GM19395 (cell line): ENCODE measurements around the gene YJEFN3.

Experiments
- ATAC-seq: cut with Tn5 transposase; IDR thresholded peaks from one replicate; pipeline ENCODE4 v1.9.1; 2021; ENCODE audit warnings: mild to moderate bottlenecking, moderate library complexity; ENCODE audit not compliant: unreplicated experiment

Gene YJEFN3

DNA sequence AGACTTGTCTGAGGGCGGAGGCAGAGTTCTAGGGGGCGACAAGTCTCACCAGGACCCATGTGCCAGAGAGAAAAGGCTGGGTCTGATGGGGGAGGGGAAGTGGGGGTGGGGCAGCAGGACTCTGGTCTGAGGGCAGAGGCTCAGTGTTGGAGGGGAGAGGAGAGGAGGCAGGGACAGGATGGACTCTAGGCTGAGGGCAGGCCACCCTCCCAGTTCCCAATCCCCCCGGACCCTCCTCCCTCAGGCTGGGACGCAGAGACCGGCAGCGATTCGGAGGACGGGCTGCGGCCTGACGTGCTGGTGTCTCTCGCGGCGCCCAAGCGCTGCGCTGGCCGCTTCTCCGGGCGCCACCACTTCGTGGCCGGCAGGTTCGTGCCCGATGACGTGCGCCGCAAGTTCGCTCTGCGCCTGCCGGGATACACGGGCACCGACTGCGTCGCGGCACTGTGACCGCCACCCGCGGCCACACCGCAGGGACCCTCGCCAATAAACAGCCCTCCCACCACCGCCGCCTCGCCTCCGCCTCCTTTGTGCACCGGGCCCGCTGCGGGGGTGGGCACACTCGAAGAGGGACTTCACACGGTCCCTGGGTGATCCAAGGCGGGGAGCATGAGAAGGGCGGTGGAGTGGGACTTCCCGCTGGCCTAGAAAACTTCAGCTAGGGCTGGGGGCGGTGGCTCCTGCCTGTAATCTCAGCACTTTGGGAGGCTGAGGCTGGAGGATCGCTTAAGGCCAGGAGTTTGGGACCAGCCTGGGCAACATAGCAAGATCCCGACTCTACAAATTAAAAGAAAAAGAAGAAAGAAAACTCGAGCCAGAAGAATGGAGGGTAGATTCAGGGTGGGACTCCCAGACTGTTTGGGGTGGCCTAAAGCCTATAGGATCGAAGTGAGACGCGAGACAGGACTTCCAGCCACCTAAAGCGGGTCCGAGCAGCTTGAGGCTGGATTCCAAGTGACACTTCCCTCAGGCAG, 8.7 kb downstream of the YJEFN3 start:
- no peak for ATAC-seq

DNA sequence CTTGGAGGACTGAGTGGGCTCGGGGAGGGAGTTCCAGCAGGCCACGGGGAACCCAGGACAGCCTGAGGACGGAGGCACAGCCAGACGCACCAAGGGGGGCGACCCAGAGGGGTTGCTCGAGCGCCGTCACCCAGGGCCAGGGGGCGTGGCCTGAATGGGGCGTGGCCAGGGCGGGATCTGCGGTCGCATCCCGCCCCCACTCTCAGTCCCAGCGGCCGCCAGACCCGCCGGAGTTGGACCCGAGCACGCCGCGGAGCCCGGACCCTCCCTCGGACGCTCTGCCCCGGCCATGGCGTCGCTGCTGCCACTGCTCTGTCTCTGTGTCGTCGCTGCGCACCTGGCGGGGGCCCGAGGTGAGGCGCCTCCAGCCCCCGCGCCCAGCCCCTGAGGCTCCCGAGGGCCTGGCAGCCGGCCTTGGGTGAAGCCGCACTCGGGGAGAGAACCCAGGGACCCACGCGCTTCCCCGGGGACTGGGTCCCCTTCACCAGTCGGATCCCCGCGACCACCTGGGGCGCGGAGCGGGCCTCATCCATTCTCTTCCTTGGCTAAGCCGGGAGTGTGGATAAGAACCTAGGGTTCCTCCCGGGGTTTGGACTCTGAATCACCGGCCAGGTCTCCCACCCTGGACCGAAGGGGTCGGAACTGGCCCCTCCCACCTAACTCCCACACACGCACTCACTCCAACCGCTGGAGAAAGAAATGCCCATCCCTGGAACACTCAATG, 9.5 kb downstream of the YJEFN3 start, which contains the start of gene CILP2:
CILP2 (plus strand) TSS at position 205 of the 724 bp plus-strand sequence; CDS start at position 290, 85 bp downstream.
- no peak for ATAC-seq

DNA sequence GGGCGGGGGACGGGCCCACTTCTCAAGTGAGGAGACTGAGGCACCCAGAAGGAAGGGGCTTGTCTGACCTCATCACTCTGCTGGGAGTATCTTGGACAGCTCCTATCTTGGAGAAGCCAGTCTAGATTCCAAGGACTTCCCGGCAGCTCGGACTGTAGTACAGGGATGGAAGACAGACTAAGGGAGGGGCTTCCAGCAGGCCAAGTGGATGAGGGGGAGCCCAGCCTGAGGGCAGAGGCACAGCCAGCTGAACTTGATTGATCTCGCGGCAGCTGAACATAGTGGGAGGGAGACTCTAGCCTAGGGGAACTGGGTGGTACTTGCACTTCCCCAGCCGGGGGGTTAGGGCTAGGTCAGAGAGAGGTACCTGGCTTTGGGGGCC, 10.1 kb downstream of the YJEFN3 start:
- no peak for ATAC-seq

DNA sequence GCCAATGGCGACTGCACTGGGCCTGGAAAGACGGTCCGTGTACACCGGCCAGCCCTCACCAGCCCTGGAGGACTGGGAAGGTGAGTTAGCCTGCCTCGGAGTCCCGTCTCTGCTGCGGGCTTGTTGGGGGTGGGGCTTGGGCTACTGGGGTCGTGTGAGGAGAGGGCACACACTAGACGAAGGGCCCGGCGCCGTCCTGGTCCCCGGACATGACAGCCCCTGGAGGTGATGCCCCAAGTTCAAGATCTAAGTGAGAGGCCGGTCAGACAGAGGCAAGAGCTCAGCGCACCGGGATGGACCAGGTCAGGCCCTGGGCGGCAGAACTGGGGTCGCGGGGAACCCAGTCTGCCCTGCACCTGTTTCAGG, 11.0 kb downstream of the YJEFN3 start:
- no peak for ATAC-seq

DNA sequence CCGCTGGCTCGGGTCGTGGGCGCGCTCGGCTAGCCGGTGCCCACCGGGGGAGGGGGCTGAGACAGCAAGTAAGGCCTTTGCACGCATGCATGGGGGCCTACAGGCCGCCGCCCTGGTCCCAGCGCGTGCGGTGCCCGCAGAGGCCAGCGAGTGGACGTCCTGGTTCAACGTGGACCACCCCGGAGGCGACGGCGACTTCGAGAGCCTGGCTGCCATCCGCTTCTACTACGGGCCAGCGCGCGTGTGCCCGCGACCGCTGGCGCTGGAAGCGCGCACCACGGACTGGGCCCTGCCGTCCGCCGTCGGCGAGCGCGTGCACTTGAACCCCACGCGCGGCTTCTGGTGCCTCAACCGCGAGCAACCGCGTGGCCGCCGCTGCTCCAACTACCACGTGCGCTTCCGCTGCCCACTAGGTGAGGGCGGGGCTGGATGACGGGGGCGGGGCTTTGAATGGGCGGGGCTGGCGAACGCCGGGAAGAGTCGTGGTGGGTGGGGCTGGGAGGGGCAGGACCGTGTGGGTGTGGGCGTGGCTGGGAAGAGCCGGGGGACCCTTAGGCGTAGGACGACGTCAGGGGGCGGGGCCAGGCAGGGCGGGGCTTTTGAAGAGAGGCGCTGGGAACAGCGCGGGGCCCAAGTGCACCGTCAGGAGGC, 11.5 kb downstream of the YJEFN3 start:
- no peak for ATAC-seq

DNA sequence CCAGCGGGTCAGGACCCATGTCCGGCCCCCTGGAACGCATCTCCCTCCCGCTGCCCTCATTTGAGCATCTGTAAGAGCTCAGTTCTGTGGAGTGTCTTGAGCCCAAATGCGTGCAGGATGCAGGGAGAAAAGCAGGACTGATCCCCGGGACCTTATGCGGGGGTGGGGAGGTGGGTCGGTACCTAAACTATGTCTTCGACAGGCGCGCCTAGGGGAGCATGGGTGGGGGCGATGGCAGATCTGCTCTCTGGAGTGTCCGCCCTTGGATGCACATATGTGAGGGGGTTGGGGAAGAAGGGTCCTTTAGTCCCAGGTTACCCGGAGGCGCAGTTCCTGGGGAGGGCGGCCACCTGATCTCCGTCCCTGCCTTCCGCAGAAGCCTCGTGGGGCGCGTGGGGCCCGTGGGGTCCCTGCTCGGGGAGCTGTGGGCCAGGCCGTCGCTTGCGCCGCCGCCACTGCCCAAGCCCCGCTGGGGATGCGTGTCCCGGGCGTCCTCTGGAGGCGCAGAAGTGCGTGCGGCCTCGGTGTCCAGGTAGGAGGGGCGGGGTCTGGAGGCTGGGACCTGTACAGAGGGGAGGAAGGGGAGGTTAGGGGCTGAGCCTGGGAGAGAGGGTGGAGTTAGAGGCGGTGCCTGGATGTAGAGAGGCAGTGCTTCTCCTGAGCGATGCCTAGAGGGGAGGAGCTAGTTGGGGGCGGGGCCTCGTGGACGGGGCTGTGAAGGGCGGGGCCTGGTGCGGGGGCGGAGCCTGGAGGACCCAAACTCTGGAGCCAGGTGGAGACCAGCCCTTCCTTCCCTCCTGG, 12.2 kb downstream of the YJEFN3 start:
- no peak for ATAC-seq

DNA sequence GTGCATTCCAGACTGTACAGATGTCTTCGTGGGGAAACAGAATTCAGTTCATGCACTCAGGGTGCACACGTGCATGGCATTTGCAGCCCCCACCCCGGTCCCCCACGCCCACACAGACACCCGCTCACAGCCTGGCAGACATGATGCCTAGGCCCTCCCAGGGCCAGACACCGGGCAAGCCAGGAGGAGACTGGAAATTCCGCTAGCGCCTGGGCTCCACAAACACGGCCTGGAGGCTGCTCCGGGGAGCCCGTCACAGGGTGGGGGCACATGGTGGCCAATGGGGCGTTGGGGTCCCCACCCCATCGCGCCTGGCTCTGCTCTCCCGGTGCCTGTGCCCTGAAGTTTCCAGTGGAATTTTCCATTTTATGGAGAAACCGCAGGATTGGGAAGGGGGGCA, 12.9 kb downstream of the YJEFN3 start:
- no peak for ATAC-seq

DNA sequence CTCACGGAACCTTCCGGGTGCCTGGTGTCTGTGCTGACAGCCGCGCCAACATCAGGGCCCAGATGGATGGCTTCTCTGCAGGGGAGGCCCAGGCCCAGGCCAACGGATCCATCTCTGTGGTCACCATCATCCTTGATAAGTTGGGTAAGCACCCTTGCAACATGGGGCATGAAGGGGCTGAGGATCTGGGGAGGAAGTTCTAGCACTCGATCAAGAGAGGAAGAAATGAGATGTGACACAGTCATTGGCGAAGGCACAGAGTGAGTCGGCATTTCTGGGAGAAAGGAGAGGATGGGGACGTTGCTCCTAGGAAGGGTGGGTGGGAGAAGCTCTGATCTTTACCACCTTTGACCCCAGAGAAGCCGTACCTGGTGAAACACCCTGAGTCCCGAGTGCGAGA, 13.8 kb downstream of the YJEFN3 start:
- ATAC-seq = no peak

DNA sequence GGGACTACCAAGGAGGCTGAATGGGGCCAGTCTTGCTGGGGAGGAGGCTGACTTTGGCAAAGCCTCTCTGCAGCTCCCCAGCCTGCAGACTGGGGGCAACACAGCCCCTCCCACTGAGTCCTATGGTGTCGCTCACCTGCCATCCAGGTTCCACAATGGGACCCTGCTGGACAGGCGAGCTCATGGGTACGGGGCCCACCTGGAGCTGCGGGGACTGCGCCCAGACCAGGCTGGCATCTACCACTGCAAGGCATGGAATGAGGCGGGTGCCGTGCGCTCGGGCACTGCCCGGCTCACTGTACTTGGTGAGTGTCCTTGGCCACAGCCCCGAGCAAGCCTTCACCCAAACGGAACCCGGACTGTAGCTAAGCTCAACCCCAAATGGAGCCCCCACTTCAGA, 14.4 kb downstream of the YJEFN3 start:
- ATAC-seq = no peak

DNA sequence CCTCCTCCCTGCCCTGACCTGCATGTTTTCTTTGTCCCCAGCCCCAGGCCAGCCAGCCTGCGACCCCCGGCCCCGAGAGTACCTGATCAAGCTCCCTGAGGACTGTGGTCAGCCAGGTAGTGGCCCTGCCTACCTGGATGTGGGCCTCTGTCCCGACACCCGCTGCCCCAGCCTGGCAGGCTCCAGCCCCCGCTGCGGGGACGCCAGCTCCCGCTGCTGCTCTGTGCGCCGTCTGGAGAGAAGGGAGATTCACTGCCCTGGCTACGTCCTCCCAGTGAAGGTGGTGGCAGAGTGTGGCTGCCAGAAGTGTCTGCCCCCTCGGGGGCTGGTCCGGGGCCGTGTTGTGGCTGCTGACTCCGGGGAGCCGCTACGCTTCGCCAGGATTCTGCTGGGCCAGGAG, 14.9 kb downstream of the YJEFN3 start:
- no peak for ATAC-seq

DNA sequence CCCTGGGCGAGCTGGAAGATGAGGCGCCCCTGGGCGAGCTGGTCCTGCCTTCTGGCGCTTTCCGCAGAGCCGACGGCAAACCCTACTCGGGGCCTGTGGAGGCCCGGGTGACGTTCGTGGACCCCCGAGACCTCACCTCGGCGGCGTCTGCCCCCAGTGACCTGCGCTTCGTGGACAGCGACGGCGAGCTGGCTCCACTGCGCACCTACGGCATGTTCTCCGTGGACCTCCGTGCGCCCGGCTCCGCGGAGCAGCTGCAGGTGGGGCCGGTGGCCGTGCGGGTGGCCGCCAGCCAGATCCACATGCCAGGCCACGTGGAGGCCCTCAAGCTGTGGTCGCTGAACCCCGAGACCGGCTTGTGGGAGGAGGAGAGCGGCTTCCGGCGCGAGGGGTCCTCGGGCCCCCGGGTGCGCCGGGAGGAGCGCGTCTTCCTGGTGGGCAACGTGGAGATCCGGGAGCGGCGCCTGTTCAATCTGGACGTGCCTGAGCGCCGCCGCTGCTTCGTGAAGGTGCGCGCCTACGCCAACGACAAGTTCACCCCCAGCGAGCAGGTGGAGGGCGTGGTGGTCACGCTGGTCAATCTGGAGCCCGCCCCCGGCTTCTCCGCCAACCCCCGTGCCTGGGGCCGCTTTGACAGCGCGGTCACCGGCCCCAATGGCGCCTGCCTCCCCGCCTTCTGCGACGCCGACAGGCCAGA, 15.7 kb downstream of the YJEFN3 start:
- ATAC-seq = no peak

DNA sequence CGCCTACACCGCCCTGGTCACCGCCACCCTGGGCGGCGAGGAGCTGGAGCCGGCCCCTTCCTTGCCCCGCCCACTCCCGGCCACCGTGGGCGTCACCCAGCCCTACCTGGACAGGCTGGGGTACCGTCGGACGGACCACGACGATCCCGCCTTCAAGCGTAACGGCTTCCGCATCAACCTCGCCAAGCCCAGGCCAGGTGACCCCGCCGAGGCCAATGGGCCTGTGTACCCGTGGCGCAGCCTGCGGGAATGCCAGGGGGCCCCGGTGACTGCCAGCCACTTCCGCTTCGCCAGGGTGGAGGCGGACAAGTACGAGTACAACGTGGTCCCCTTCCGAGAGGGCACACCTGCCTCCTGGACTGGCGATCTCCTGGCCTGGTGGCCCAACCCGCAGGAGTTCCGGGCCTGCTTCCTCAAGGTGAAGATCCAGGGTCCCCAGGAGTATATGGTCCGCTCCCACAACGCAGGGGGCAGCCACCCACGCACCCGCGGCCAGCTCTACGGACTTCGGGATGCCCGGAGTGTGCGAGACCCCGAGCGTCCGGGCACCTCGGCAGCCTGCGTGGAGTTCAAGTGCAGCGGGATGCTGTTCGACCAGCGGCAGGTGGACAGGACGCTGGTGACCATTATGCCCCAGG, 16.4 kb downstream of the YJEFN3 start:
- no peak for ATAC-seq

DNA sequence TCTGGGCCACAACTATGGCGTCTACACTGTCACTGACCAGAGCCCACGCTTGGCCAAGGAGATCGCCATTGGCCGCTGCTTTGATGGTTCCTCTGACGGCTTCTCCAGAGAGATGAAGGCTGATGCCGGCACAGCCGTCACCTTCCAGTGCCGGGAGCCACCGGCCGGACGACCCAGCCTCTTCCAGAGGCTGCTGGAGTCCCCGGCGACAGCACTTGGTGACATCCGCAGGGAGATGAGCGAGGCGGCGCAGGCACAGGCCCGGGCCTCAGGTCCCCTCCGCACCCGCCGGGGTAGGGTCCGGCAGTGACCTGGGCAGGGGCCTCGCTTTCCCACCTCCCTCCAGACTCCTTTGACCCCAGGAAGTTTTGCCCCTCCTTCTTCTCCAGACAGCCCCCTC, 17.0 kb downstream of the YJEFN3 start:
- no peak for ATAC-seq

DNA sequence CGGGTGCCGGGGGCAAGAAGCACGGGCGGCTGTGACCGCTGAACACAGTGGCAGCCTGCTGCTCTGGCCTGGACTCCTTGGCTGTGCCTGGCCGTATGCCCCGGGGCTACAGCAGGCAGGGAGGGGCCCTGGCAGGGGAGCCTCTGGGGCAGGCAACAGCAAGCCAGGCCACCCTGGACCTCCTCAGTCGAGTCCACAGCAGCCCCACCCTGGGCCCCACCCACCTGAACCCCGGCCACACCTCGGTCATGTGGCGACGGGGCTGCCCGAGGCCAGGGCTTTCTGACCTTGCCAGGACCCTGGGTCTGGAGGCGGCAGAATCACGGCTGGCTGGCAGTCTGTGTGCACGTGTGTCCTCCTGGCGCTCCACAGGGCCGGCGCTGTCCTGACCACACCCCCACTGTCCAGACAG, 18.0 kb downstream of the YJEFN3 start:
- ATAC-seq = no peak

DNA sequence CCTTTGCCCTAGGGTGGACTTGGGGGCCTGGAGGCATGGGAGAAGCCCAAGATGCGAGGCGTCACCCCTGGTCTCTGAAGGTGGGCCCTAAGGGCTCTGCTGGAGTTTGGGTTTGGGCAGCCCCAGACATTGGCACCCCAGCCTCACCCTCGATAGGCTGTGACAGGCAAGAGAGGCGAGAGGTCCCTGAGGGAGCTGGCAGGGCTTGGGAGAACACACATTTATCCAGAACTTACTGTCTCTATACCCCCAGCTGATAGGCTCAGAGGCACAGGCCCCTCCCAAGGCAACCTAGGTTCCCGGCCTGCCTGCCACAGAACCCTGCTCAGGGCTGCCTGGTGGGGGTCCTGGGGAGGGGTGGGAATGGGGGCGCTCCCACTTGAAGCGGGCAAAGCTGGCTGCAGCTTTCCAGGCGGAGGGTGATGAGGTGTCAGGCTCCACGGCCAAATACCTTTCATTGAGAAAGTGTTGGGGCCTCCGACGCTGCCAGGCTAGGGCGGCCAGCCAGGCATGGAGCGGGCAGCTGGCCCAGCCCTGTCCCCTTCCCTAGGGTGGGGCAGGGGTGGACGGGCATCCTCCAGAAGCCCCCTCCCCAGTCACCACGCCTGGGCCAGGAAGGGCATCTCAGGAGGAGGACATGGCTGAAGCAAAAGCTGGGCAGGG, 19.1 kb downstream of the YJEFN3 start:
- no peak for ATAC-seq

DNA sequence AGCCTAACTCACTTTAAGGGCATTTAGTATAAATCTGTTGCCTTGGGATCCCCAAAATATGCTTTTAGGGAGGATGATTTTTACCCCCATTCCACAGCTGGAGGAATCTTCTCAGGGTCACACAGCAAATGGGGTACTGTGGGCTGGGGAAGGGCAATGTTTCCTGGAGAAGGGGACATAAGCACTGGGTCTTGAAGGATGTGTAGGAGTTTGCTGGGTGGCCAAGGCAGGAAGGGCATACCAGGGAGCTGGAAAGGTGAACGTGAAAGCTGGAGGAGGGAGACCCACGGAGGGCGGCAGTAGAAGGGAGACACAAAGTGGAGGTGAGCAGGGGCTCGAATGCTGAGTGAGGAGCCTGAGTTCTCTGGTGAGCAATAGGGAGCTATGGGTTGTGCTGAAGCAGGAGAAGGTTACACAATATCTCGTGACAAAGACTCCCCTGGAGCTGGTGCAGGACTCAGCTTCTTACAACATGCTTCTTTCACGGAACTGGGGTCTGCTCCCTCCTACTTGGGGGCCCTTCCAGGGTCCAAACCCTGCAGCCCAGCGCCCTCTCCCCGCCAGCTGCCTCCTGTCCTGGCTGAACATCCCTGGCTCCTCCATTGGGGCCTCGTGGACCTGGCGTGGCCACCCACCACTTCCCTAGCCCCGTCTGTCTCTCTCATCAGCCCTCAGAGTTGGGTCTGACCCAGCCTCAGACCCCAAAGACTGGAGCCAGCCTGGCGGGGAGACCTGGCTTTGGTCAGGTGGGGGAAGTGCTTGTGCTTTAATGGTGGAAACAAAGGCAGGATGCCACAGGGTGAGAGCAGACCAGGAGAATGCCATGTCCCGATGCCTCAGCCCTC, 20.4 kb downstream of the YJEFN3 start:
- no peak for ATAC-seq

DNA sequence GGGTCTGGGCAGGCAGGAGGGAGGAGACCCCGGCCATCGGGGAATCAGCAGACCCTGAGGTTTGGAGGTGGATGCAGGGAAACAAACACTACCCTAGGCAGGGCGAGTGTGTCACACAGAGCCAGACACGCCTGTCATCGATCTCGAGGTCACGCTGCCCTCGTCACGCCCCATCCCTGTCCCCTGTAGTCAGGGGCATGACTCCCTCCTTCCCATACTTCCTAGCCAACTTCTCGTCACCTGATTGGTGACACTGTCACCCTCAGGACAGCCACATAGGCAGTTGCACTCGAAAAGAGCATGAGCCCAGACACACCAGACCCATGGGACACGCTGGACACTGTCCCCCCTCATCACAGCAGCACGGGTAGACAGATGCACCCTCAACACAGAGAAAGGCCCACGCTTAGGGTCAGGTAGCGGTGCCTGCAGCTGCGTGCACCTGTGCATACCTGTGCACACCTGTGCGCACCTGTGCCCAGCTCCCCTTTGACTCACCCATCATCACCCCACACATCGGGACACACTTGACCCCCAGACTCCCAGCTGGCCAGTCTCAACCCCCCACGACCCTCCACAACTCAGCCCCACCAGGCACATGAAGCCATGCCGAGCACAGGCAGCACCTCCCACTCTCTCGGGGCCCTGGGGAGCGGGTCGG, 21.2 kb downstream of the YJEFN3 start:
- ATAC-seq = no peak

DNA sequence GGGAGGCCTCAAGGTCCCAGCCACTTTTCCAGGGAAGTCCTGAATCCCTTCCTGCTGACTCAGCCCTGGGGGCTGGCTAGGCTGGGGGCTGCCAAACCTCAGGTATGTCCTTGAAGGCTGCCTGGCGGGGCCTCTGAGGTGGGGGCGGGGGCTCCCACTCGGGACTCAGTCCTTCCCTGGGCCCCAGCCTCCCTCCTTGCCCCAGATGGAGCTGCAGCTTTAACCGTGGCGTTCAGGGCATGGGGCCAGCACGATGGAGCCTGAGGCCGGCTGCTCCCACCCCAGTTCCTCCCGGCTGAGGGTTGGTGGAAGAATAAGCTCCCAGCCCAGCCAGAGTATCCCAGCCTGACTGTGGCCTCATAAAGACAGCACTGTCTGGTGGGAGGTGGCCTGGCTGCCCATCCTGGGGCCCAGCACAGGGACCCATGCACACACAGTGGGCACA, 21.8 kb downstream of the YJEFN3 start:
- no peak for ATAC-seq
